Ramos (cell line): ENCODE results near the gene BACH2.
"Not testable (repeated sequence)": the region's sequence is repeated elsewhere in the genome, so short reads cannot be mapped to it uniquely, and the experiment has no call there.

Experiments
- in situ Hi-C: fragments of 300-500 bp; cut with MboI; formaldehyde crosslinking; loops from one replicate; pipeline ENCODE4 v1.14.3; 2022; ENCODE audit warnings: low sequenced_read_pairs; ENCODE audit not compliant: unreplicated experiment

Gene BACH2

GRCh38 chr6:89939144-89939543 is 357.5 kb downstream of the BACH2 start:
- in situ Hi-C loops = no loop called here

DNA sequence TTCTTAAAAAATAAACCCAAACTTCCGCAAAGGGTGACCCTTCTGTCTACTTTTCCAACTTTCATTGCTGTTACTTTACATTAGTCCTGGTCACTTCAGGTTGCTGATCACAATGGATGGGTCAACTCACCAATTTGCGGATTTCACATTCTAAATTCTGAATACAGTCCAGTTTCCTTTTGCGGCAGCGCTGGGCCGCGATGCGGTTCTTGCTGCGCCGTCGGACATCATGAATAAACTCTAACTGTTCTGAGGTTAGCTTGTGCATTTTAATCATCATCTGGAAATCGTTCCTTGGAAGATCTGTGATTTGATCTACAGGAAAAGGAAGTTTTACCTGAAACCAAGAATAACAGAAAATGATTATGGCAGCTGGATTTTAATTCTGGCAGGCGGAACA is 358.6 kb downstream of the BACH2 start:
- in situ Hi-C loops = no loop called here

GRCh38 chr6:89936177-89936576 is 360.5 kb downstream of the BACH2 start:
- in situ Hi-C loops = no loop called here

DNA sequence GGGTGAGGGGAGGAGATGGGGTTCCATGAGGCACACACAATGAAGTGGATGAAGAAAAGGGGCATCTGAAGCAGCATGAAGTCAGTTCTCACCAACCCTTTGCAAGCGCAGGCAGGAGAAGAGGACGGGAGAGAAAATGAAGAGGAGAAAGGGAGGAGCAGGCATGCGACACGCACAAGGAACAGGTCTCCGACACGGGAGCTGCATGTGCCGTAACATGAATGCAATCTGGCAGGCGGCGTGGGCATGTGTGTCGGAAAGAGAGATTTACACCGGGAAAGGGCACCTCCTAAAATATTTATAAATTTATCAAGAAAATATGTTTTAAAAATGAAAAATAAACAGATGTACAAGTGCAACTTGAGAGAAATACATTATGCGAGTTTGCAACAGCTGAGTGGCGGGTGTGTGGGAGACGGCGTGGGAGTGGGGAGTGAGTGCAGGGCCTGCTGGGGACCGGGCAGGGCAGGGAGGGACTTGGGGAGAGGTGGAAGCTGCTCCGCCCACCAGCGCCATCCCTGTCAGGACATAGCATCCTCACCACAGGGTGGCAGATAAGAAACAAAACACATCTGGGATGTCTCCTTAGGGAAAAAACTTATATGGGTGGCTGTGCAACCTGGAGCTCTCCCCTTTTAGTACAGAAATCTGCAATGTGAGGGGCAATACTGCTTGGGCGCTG is 361.8 kb downstream of the BACH2 start:
- in situ Hi-C loops = no loop called here

DNA sequence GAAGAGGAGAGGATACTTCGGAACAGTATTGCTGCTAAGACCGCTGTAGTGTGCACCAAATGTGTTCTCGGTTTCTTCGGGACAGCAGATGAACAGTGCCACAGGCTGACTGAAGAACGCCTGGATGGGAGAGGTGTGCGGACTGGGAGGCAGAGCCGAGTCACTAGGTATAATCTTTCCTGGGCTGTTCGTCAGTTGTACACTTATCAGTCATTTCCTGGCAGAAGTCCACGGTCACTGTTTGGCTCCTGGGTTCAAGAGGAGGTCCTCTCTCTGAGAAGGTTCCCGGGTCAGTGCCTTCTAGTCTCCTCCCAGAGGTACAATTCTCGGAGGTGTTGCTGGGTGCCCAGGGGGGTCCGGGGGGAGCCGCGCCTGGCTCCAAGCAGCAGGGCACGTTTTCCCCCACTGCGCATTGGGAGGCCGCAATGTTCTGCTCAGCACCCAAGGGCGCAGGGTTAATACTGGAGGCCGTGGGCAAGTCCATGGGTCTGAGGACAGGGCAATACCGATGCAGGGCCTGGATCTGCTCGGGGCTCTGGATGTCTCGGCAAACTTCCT is 364.3 kb downstream of the BACH2 start:
- in situ Hi-C loops = no loop called here

DNA sequence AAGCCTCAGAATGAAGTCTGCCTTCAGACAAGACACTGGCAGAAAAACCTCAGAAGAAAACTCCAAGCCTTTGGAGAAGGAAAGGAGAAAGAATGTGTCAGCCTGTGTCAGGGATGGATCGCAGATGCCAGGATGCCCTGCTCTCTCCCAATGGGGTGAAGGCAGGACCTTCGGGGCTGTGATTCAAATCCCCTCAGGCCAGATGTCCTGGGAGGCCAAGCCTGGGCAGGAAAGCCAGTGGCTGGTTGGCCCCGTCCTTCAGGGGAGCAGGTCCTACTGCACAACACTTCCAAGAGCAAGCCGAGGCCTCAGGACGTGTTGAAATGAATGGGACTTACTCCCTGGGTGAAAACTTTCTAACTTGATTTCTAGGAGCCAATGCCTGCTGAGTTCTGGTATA is 365.9 kb downstream of the BACH2 start:
- in situ Hi-C loops = no loop called here

DNA sequence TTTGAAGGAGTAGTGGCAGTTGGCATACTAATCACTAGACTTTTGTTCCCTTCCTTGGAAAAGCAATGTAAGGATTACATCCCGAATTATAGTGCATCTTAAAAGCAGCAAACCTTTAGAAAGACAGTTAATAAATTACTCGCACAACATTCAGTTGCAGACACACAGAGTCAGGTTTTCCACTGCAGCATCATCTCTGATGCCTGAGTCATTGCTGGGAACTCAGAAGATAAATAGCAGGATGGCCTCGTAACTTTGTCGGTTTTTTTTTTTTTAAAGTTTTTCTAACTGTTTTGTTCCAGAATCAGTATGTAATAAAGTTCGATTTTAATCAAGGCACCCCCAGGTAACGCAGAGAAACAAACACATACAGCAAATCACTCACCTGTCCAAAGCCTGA is 368.0 kb downstream of the BACH2 start:
- in situ Hi-C loops = no loop called here

GRCh38 chr6:89927791-89928550 is 368.7 kb downstream of the BACH2 start:
- in situ Hi-C loops = no loop called here

DNA sequence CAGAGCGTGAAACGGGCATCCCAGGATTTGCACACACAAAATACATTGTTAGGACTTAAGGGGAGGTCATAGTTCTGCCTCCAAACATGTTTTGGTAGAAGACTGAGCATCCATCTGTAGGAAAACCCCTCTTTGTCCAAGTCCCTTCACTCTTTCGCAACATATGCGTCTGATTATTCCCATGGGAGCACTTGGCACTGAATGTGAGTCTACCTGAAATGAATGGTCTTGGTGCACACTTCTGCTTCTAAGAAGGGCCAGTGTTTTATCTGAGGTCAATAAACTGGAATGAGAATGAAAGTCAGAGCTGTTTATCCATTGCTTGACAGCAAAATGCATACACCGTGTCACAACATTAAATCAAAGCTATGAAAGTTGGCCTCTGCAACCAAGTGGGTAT is 369.4 kb downstream of the BACH2 start:
- in situ Hi-C loops = no loop called here

DNA sequence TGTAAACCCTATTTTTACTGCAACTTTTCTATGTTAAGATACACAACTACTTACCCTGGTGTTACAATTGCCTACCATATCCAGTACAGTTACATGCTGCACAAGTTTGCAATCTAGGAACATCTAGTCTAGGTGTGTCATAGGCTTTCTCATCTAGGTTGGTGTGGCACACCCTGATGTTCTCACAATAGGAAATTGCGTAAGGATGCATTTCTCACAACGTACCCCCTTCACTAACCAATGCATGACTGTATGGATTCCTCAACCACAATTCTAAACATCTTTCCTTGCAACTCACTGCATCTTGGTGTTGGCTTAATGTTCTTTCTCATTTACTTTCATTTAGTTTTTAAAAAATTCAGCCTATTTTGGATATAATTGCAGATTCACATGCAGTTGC is 370.8 kb downstream of the BACH2 start:
- in situ Hi-C loops = no loop called here

DNA sequence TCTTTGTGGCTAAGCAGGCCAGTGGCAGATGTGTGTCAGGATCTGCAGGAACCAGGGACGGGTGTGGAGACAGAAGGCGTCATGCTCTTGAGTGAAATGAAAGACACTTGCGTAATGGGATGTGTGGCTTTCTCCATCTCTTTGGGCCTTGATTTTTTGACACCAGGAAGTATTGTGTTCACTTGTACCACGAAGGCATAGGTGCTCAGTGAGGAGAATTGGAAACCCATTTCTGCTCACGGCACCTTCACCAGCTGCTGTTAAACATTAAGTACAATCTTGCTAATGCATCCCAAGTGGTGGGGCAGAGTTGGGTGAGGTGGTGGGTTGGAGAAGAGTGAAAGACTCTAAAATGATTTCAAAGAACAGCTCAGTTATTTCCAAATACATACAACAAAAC is 372.4 kb downstream of the BACH2 start:
- in situ Hi-C loops = no loop called here

DNA sequence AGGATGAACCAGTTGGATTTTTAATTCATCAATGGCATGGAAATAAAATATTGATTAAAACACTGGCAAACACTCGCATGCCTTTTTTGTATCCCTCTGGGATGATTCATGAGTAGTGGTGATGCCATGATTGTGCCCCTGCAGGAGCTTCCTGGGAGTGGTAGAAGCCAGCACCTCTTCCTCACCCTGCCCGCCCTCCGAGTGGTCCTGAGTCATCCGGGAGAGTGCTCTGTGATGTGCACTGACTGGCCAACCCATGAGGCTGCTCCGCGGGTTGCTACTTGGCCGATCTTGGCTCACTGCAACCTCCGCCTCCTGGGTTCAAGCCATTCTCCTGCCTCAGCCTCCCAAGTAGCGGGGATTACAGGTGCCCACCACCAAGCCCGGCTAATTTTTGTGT is 375.0 kb downstream of the BACH2 start:
- in situ Hi-C loops = no loop called here

DNA sequence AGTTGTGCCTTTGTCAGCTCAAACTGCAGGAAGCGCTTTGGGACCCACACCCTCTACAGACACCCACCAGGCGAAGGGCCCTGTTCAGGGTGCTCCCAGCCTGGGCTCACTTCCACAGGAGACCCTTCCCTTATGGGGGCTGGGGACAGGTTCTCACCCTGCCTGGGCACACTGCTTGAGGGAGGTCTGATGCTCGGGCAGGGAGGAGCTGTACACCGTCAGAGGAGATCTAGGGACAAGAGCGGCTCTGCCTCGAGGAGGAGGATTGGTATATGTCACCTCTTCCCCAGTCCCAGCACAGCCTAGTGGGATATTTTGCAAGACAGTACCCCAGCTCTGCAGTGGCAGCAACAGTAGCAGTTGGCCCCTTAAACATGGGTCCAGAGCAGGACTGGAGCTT is 375.4 kb downstream of the BACH2 start:
- in situ Hi-C loops = no loop called here

GRCh38 chr6:89917801-89918366 is 378.8 kb downstream of the BACH2 start:
- in situ Hi-C loops = no loop called here

DNA sequence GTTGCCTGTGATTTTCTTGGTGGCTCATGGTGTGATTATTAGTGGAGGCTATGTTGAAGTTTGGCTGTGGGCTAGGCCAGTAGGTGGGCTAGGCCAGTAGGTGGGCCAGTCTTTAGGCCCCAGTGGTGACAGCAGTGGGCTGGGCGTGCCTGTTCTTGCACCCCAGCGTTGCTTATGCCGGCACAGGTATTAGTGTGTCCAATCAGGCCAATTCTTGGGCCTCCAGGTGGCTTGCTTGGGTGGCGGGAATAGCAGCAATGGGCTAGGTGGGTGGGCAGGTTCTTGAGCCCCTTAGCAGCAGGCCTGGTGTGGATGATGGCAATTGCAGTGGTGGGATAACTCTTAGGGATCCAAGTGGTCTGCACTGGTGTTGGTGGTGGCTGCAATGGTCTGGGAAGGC is 379.4 kb downstream of the BACH2 start:
- in situ Hi-C loops = no loop called here

GRCh38 chr6:89916136-89916920 is 380.3 kb downstream of the BACH2 start:
- in situ Hi-C loops = no loop called here

- in situ Hi-C loops = no loop called here
Measured at GRCh38 chr6:89910902-89911240, 385.8 kb downstream of the BACH2 start.

DNA sequence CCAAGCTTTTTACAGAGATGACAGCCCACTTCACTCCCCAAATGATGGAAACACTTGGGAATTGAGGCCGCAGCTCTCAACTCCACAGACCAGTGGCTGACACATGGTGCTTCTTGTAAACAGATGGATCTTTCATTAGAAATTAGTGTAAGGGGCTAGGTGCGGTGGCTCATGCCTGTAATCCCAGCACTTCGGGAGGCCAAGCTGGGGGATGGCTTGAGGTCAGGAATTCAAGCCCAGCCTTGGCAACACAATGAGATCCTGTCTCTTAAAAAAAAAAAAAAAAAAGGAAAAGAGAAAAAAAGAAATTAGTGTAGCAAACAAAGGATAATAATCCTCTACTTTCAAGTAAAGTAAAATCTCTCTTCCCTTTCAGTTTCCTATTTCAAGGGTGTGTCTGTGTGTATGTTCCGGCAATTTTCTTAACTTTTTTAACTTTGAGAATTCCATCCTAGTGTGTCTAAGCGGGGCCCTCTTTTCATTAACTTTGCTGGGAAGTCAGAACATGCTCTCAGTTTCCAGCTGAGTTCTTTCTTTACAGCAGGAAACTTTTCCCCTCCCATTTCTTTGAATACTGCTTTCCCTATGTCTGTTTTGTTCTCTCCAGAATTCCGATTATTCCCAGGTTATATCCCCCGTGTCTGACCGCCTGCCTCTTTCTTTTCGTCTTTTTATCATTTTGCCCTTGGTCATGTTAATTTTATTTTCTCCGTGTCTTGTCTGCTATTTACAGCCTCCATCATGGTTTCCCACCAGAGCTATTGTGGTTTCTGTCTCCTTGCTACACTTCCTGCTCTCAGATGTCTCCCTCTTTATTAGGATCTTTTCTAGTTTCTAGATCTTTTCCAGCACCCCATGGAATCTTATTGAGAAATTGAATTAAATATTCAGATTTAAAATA is 386.4 kb downstream of the BACH2 start:
- in situ Hi-C loops = not testable (repeated sequence)

DNA sequence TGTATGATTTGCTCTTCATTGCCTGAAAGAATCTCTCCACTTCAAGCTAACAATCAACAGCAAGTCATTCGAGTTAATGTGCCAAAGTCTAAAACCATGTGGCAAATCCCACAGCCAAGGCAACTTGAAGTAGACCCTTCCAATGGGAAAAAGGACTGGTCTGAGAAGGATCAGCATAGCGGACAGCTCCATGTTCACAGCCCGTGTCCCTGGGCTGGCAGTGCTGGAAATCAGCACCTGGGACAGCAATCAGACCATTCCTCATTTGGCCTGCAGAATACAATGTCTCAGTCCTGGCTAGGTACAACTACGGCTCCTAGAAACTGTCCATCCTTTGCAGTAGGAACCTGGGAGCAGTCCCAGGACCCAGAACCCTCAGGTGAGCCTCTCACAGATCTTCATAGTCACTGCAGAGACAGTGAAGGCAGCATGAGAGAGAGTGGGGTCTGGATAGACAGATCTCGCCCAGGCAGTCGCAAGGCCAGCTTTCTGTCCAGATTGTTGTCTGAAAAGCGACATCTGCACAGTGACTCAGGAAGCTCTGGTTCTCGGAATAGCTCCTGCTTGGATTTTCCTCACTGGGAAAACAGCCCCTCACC is 401.3 kb downstream of the BACH2 start:
- in situ Hi-C loops = loop anchor here (25.0 kb wide), 1 partner anchor 592 kb away; no protein-coding TSS in a partner anchor
